Mucosa of descending colon (tissue), 3 donors: ENCODE data around the gene NIT1. TPM values are rescaled to one million over a fixed set of nuclear protein-coding genes. Genes with fewer than 3 reads are reported as not detected.

Source experiments
- ATAC-seq: fragments of 200-7000 bp; cut with Tn5 transposase; one replicate; pipeline ENCODE4 v1.9.1; 2020; ENCODE audit warnings: mild to moderate bottlenecking, moderate library complexity
- DNase-seq, 3 donors: peaks; one replicate each; pipeline ENCODE4 v3.0.0-alpha.2; 2020
- H3K36me3 ChIP-seq: fragments of 200-600 bp; one replicate; pipeline ENCODE4 v1.8.0; 2021; ENCODE audit warnings: low read depth, mild to moderate bottlenecking
- H3K4me1 ChIP-seq: fragments of 200-600 bp; one replicate; pipeline ENCODE4 v1.8.0; 2021; ENCODE audit warnings: low read depth, mild to moderate bottlenecking
- H3K4me3 ChIP-seq: fragments of 200-600 bp; one replicate; pipeline ENCODE4 v1.8.0; 2021; ENCODE audit warnings: mild to moderate bottlenecking
- H3K9me3 ChIP-seq: fragments of 200-600 bp; one replicate; pipeline ENCODE4 v1.8.0; 2021; ENCODE audit warnings: mild to moderate bottlenecking
- intact Hi-C, 2 donors: fragments of 100-400 bp; cut with DNase I in 1 of 2; cut with micrococcal nuclease in 1 of 2; formaldehyde crosslinking; loops; one replicate each; pipeline versions ENCODE4 v1.11.0 to v1.11.1; 2022; cut with DNase I, micrococcal nuclease
- long read RNA-seq, 2 donors: library from polyadenylated mRNA; unstranded; transcript quantifications; one replicate each; pipeline ENCODE4 v2.0.0, GENCODE V29; 2019 to 2021
- total RNA-seq, 3 donors: library from RNA; stranded (reverse); fragmentation: NEBNext Ultra II Directional in 2 of 3; extraction: Animal tissue kit (Norgen Biotek cat#: 25700) in 2 of 3; gene quantifications; one replicate each; pipeline versions ENCODE4 v1.2.1 to v1.2.4, GENCODE V29; 2021 to 2023
- TF ChIP-seq, protein P1 (sequence below): fragments of 200-600 bp; IDR thresholded peaks from one replicate; pipeline ENCODE4 v1.8.0; 2022; ENCODE audit warnings: antibody characterized with exemption, mild to moderate bottlenecking
- donor health status: DM: no; HTN: no; CAD: no; lungs with moderate emphysema.
- donor health status: DM: no; HTN: no; CAD: no.
- donor health status: DM: no; HTN: yes; CAD: no.

Gene NIT1
- 10 to 100 TPM; 56.7 to 79.7 (median 62.8) TPM for total RNA-seq
- long read RNA-seq, donor 1, transcript NIT1-216 (6 exons, 1,351 nt), result minor isoform, 7 of 68 reads
- long read RNA-seq, donor 1, transcript NIT1-203 (7 exons, 1,362 nt), result major isoform, 35 of 68 reads
- long read RNA-seq, donor 1, transcript NIT1-202 (7 exons, 2,081 nt), result minor isoform, 5 of 68 reads
- long read RNA-seq, donor 1, partial matches to known transcripts, result 6 of 68 reads
- long read RNA-seq, donor 1, other reads (novel, unspliced or antisense), result 14 of 68 reads
- long read RNA-seq, donor 2, transcript NIT1-203 (7 exons, 1,362 nt), result major isoform, 48 of 79 reads
- long read RNA-seq, donor 2, partial matches to known transcripts, result 1 of 79 reads
- long read RNA-seq, donor 2, other reads (novel, unspliced or antisense), result 25 of 79 reads

GRCh38 chr1:161117759-161118581 lies at the start of gene NIT1, which contains the start of gene PFDN2:
TSS of gene NIT1 (plus strand) at chr1:161118105. CDS start at chr1:161118177, 72 bp downstream.
TSS of gene PFDN2 (minus strand) at chr1:161118037. CDS start at chr1:161118026, 11 bp downstream.
- H3K36me3 ChIP-seq, result peaks cover 9% of the 10 kb centered on the region
- ATAC-seq (peak; percentile 93), DNase-seq (peak; percentile 87 to 93 (median 92))
- H3K4me3 ChIP-seq, result peak within 1 kb of the TSS; percentile 94
- TF ChIP-seq, protein P1, sequence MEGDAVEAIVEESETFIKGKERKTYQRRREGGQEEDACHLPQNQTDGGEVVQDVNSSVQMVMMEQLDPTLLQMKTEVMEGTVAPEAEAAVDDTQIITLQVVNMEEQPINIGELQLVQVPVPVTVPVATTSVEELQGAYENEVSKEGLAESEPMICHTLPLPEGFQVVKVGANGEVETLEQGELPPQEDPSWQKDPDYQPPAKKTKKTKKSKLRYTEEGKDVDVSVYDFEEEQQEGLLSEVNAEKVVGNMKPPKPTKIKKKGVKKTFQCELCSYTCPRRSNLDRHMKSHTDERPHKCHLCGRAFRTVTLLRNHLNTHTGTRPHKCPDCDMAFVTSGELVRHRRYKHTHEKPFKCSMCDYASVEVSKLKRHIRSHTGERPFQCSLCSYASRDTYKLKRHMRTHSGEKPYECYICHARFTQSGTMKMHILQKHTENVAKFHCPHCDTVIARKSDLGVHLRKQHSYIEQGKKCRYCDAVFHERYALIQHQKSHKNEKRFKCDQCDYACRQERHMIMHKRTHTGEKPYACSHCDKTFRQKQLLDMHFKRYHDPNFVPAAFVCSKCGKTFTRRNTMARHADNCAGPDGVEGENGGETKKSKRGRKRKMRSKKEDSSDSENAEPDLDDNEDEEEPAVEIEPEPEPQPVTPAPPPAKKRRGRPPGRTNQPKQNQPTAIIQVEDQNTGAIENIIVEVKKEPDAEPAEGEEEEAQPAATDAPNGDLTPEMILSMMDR, result no peak
- H3K9me3 ChIP-seq, result no peaks in the 10 kb centered on the region
- H3K4me1 ChIP-seq, result peaks cover 35% of the 10 kb centered on the region
- intact Hi-C loops, result no loop called here

GRCh38 chr1:161068306-161069234 lies 49.3 kb upstream of the NIT1 start:
- ATAC-seq (peak; percentile 84), DNase-seq (peak; percentile 72 to 87 (median 74))
- H3K36me3 ChIP-seq, result no peaks in the 10 kb centered on the region
- TF ChIP-seq, protein P1, result no peak
- no peaks in the 10 kb centered on the region for H3K4me1 ChIP-seq
- H3K4me3 ChIP-seq, result peak overlapping the region; percentile 24
- H3K9me3 ChIP-seq, result no peaks in the 10 kb centered on the region
- intact Hi-C loops, result no loop called here

DNA sequence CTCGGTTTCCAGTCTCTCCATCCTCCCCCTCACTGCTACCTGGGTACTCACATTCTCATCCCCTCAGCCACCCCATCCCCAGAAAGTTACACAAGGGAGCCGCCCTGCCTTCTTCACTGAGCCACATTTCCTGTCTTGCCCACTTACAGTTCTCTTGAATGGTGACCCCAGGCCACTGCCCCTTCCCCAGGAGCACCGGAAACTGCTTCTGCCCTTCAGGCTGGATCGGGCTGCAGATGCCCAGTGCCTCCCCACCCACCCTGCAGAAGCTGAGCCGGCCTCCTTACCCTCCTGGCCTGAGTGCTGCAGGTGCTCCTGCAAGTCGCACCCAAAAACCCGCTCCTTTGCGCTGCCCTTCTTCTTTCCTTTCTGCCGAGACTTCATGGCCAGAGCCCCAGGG lies 48.7 kb upstream of the NIT1 start:
- no peaks in the 10 kb centered on the region for H3K4me1 ChIP-seq
- intact Hi-C loops, result no loop called here
- peak in 1 of 3 donors; percentile 62 for DNase-seq
- peak overlapping the region; percentile 24 for H3K4me3 ChIP-seq
- TF ChIP-seq, protein P1, result no peak
- no peaks in the 10 kb centered on the region for H3K9me3 ChIP-seq
- ATAC-seq, result peak; percentile 1
- H3K36me3 ChIP-seq, result no peaks in the 10 kb centered on the region

GRCh38 chr1:161069731-161070270 lies 48.1 kb upstream of the NIT1 start, which contains the start of gene ARHGAP30:
TSS of gene ARHGAP30 (minus strand) at chr1:161069891. CDS start at chr1:161069624, 267 bp downstream.
- ATAC-seq (peak; percentile 78), DNase-seq (peak; percentile 72 to 91 (median 74))
- no peaks in the 10 kb centered on the region for H3K4me1 ChIP-seq
- H3K9me3 ChIP-seq, result no peaks in the 10 kb centered on the region
- intact Hi-C loops, result no loop called here
- peak within 1 kb of the TSS; percentile 24 for H3K4me3 ChIP-seq
- no peaks in the 10 kb centered on the region for H3K36me3 ChIP-seq
- TF ChIP-seq, protein P1, result no peak
